Measurements from ENCODE around the gene PRSS33. TPM values are rescaled to one million over a fixed set of nuclear protein-coding genes. Genes with fewer than 3 reads are reported as not detected.

PRSS33 gene
- total RNA-seq, 1 experiment from 2014 or later = not detected

DNA sequence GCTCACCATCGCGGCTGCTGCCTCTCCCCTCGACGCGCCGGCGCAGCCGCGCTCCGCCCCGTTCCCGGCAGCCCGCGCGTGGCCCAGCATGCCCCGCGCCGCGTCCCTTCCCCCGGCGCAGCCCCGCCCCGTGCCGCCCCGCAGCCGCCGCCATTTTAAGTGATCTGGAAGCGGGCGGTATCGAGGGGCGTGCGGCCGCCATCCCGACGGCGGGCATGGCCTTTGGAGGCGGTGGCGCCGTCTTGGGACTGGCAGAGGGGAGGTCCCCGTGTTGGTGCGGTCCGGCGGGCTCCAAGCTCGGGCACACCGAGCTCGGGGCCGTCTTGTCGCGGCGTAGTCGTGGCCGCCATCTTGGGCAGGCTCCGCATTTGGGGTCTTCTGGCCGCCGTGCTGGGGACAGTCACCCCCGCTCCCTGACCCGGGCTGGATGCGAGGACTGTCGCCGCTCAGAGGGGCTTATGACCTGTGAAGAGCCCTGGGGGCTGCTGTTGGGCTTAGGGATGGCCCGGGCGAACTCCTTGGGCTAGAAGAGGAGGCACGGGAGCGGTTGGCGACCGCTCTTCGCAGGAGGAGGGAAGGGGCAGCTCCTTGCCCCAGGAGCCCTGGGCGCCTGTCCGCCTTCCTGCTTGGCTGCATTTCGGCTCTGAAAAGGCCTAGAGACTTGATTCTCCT, 10.0 kb downstream of the PRSS33 start, which contains the start of gene ELOB:
TSS of gene ELOB (minus strand) at position 50 of the 672 bp plus-strand sequence. CDS start at position 9, 41 bp downstream.
- no peak within 1 kb of the TSS for H3T11ph ChIP-seq (ENCODE audit: low read length)
- TF ChIP-seq, protein P1, sequence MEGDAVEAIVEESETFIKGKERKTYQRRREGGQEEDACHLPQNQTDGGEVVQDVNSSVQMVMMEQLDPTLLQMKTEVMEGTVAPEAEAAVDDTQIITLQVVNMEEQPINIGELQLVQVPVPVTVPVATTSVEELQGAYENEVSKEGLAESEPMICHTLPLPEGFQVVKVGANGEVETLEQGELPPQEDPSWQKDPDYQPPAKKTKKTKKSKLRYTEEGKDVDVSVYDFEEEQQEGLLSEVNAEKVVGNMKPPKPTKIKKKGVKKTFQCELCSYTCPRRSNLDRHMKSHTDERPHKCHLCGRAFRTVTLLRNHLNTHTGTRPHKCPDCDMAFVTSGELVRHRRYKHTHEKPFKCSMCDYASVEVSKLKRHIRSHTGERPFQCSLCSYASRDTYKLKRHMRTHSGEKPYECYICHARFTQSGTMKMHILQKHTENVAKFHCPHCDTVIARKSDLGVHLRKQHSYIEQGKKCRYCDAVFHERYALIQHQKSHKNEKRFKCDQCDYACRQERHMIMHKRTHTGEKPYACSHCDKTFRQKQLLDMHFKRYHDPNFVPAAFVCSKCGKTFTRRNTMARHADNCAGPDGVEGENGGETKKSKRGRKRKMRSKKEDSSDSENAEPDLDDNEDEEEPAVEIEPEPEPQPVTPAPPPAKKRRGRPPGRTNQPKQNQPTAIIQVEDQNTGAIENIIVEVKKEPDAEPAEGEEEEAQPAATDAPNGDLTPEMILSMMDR (conservative IDR thresholded peaks at IDR 0.05) = no peak
- no peak within 1 kb of the TSS for H3K23ac ChIP-seq (ENCODE audit: insufficient read length, low read depth, low read length)
- no peak within 1 kb of the TSS for H2BK15ac ChIP-seq (ENCODE audit: low read depth, low read length)
- peak within 1 kb of the TSS; percentile 97 to 100 (median 98) for H3K27ac Mint-ChIP-seq
- no peak within 1 kb of the TSS for H2BK20ac ChIP-seq (ENCODE audit: low read depth, low read length, poor library complexity, severe bottlenecking)
- peaks cover 14% of the 10 kb centered on the region for H3K23me2 ChIP-seq (ENCODE audit: insufficient read length, low read depth, low read length, poor library complexity, severe bottlenecking)
- H3K36me3 Mint-ChIP-seq (ENCODE audit: insufficient read depth in 1 of 3, low read depth in 3 of 3) = peaks cover 9 to 44% (median 32%) of the 10 kb centered on the region in 3 experiments
- peak within 1 kb of the TSS; percentile 99 for H3K18ac ChIP-seq (ENCODE audit: insufficient read length, low read depth, low read length)
- H3K27me3 Mint-ChIP-seq (ENCODE audit: low read depth) = peaks cover 1% of the 10 kb centered on the region; the same call in 1 of the 2 replicates
- H3K4ac ChIP-seq (ENCODE audit: low read depth, low read length) = peak within 1 kb of the TSS; percentile 2
- peaks cover 9% of the 10 kb centered on the region; the same call in 1 of the 2 replicates for H3K79me2 ChIP-seq (ENCODE audit: insufficient read depth, low read length)
- peak within 1 kb of the TSS; percentile 99 for H3K14ac ChIP-seq (ENCODE audit: insufficient read depth, low read length)
- no peak within 1 kb of the TSS for H2BK12ac ChIP-seq (ENCODE audit: insufficient read length, low read depth, low read length)
- H2BK120ac ChIP-seq (ENCODE audit: low read depth, low read length, poor library complexity, severe bottlenecking) = no peak within 1 kb of the TSS
- H3K4me1 ChIP-seq (ENCODE audit: insufficient read depth, low read length) = no peaks in the 10 kb centered on the region
- WGBS (ENCODE audit: extremely low coverage, insufficient read length, low lambda C conversion rate) = no CpG with 5 or more reads among the region's 70 CpGs
- peak within 1 kb of the TSS; percentile 98 for H3K9ac ChIP-seq (ENCODE audit: extremely low read depth, insufficient read length, low read length)
- H2BK5ac ChIP-seq (ENCODE audit: insufficient read length, low read length) = peak within 1 kb of the TSS; percentile 33
- H2AK5ac ChIP-seq (ENCODE audit: insufficient read length, low read length) = no peak within 1 kb of the TSS
- peak within 1 kb of the TSS; percentile 9 for H3K27ac ChIP-seq (ENCODE audit: insufficient read length, low read depth, low read length)
- no peak within 1 kb of the TSS for H2AFZ ChIP-seq (ENCODE audit: low read length)
- H3K79me1 ChIP-seq (ENCODE audit: insufficient read depth, low read depth, low read length, poor library complexity, severe bottlenecking) = peaks cover 6% of the 10 kb centered on the region
- peaks cover 26 to 32% of the 10 kb centered on the region in 2 experiments for H3K4me1 Mint-ChIP-seq
- H3K4me2 ChIP-seq (ENCODE audit: insufficient read depth, insufficient read length, low read length) = peak within 1 kb of the TSS; percentile 98
- peak within 1 kb of the TSS; percentile 33 for H4K91ac ChIP-seq (ENCODE audit: insufficient read length, low read depth, low read length)
- H3K9me3 ChIP-seq (ENCODE audit: control insufficient read depth, low read depth, low read length) = no peaks in the 10 kb centered on the region
- peak within 1 kb of the TSS; percentile 3 for H3K56ac ChIP-seq (ENCODE audit: insufficient read length, low read depth, low read length)
- H4K20me1 ChIP-seq (ENCODE audit: control insufficient read depth, insufficient read depth, insufficient read length) = no peaks in the 10 kb centered on the region
- peaks cover 0 to 3% of the 10 kb centered on the region in 2 experiments; a peak in 2 of 5 replicates for H3K9me3 Mint-ChIP-seq
- H3K4me3 Mint-ChIP-seq = peak within 1 kb of the TSS; percentile 96 to 99
- no peaks in the 10 kb centered on the region for H3K27me3 ChIP-seq (ENCODE audit: insufficient read depth, low read length)
- H4K8ac ChIP-seq (replicated peaks; ENCODE audit: insufficient read length, low read depth, low read length) = no peak within 1 kb of the TSS
- H4K5ac ChIP-seq (ENCODE audit: insufficient read length, low read depth, low read length) = peak within 1 kb of the TSS; percentile 29
- peak; percentile 81 for DNase-seq
